Panc1 (cell line): ENCODE results near the gene PPHLN1.

Experiments used
- POLR2AphosphoS5 ChIP-seq: IDR thresholded peaks from 2 replicates; pipeline ENCODE4 v1.6.1; 2012; ENCODE audit warnings: mild to moderate bottlenecking, low read depth, low read length, moderate library complexity
- TF ChIP-seq, protein P1 (sequence below): fragments of 450-650 bp; IDR thresholded peaks from 2 replicates; pipeline ENCODE4 v1.5.1; 2017; ENCODE audit warnings: mild to moderate bottlenecking
- TF ChIP-seq, protein P2 (sequence below), 2 experiments: IDR thresholded peaks; 2 replicates each; pipeline ENCODE4 v1.6.1; 2011 to 2012; ENCODE audit warnings: low read depth in 2 of 2, control low read depth in 1 of 2, low read length in 1 of 2, mild to moderate bottlenecking in 1 of 2, moderate library complexity in 1 of 2; ENCODE audit not compliant: insufficient read depth in 1 of 2

- TF ChIP-seq, protein P1, sequence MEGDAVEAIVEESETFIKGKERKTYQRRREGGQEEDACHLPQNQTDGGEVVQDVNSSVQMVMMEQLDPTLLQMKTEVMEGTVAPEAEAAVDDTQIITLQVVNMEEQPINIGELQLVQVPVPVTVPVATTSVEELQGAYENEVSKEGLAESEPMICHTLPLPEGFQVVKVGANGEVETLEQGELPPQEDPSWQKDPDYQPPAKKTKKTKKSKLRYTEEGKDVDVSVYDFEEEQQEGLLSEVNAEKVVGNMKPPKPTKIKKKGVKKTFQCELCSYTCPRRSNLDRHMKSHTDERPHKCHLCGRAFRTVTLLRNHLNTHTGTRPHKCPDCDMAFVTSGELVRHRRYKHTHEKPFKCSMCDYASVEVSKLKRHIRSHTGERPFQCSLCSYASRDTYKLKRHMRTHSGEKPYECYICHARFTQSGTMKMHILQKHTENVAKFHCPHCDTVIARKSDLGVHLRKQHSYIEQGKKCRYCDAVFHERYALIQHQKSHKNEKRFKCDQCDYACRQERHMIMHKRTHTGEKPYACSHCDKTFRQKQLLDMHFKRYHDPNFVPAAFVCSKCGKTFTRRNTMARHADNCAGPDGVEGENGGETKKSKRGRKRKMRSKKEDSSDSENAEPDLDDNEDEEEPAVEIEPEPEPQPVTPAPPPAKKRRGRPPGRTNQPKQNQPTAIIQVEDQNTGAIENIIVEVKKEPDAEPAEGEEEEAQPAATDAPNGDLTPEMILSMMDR: no peak
- TF ChIP-seq POLR2AphosphoS5: no peak
- TF ChIP-seq, protein P2, sequence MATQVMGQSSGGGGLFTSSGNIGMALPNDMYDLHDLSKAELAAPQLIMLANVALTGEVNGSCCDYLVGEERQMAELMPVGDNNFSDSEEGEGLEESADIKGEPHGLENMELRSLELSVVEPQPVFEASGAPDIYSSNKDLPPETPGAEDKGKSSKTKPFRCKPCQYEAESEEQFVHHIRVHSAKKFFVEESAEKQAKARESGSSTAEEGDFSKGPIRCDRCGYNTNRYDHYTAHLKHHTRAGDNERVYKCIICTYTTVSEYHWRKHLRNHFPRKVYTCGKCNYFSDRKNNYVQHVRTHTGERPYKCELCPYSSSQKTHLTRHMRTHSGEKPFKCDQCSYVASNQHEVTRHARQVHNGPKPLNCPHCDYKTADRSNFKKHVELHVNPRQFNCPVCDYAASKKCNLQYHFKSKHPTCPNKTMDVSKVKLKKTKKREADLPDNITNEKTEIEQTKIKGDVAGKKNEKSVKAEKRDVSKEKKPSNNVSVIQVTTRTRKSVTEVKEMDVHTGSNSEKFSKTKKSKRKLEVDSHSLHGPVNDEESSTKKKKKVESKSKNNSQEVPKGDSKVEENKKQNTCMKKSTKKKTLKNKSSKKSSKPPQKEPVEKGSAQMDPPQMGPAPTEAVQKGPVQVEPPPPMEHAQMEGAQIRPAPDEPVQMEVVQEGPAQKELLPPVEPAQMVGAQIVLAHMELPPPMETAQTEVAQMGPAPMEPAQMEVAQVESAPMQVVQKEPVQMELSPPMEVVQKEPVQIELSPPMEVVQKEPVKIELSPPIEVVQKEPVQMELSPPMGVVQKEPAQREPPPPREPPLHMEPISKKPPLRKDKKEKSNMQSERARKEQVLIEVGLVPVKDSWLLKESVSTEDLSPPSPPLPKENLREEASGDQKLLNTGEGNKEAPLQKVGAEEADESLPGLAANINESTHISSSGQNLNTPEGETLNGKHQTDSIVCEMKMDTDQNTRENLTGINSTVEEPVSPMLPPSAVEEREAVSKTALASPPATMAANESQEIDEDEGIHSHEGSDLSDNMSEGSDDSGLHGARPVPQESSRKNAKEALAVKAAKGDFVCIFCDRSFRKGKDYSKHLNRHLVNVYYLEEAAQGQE (IDR thresholded peaks at IDR 0.05; ENCODE audit: insufficient read depth in 1 of 2, low read depth in 2 of 2, low read length in 1 of 2): no peak
Measured at GRCh38 chr12:42432517-42433140, 106.7 kb downstream of the PPHLN1 start.
